ENCODE measurements around the gene PYGB.
A peak's percentile ranks its signal among the peaks of the same experiment; 100 is the strongest.

PYGB gene

DNA sequence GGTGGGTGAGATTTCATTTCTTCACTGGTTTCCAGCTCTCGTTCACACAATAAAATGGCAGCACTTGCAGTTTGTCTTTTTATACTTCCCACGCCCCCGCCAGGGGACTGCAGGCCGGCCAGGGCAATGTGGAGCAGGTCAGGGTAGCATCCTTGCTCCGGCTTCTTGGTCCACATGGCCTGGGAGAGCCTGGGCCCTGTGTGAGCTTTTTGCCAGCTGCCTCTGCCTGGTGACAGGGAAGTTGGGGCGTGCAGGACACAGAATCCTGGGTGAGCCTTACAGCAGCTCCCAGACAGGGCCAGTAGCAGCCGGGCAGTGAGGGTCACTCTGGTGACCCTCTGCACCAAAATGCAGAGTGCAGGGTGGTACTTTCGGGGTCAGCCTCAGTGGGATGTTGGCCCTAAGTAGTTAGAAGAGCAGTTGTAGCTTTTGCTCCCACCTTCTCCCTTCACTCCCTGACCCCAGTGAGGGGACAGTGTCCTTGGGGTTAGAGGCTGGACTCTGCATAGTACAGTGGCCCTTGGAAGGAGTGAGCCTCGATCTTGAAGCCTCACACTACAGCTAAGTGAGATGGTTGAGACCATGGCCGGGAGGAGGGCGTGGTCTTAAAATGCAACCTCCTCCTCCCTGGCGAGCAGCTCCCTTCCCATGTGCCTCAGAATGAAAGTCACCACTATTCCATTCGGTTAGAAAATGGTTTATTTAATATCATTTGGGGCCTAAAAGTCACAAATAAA is 23.8 kb downstream of the PYGB start:
- DNase-seq = no peak

DNA sequence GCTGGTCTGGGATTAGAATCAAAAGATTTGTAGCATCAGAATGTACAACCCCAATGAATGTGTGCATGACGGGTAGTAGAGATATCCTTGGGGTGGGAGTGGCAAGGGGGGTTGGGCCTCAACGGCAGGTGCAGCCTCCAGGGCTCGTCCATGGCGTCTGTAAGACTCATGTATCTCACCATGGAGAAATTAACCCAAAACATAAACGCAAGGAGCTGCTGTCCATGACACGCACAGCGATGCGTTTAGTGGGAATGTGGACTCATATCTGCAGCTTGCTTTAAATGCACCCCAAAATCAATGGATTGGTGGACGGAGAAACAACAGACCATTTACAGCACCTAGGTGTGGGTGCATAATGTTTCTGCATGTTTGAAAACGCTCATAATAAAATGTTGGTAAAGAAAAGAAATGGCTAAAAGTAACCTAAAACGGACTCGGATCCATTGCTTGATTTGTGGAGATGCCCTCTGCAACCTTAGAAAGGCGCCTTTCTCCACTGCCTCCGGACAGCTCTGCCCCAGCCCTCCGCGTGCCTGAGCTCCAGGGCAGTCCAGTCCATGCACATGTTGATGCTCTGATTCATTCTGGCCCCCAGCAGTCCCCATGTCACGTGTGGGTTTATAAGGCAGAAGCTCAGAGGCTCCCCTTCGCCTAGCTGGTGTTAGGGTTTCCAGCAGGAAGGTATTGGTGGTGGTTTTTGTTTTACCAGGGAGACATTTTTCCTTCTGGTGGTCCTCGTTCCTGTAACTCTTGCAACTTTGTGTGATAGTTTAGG is 24.5 kb downstream of the PYGB start:
- DNase-seq = no peak

DNA sequence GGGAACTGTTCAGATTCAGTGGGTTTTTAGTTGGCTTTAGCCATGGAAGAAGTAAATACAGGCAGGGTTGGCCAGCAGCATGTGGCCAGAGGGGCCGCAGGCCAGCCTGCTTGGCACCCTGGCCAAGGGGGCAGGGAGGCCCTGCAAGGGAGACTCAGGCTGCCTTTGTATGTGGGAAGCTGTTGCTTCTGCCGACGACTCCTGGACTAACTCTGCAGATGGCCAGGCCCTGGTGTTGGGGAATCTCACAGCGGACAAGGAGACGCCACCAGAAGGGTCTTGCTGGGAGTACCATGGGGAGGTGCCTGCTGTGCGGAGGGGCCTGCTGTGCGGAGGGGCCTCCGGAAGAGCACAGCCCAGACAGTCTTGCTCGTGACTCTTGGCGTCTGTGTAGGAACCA is 25.2 kb downstream of the PYGB start:
- DNase-seq = no peak

DNA sequence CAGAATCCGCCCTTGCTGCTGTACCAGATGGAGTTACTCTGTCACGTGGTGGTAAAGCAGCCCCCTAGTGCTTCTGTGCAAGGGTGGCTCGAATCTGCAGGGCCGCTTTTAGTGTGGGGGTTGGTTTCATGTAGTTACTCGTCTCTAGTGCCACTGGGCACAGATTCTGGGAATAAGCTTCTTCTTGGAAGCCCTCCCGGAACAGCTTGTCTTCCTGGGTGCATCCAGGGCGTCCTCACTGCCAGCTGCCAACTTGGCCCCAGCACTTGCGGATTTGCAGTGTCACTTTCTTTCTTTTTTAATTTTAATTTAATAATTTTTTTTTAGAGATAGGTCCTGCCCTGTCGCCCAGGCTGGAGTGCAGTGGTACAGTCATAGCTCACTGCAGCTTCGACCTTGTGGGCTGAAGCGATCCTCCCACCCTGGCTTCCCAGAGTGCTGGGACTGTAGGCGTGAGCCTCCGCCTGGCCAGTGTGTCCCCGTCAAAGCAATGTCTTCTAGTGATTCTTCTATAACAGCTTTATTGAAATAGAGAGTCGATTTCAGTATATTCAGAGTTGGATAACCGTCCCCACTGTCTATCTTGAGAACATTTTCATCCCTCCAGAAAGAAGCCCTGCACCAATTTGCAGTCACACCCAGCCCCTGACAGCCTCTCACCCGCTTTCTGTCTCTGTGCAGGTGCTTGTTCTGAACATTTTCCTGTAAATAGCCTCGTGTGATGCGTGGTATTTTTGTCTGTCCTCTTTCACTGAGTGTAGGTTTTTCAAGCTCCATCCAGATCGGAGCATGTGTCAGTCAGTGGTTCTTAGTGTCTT is 25.9 kb downstream of the PYGB start:
- no peak for DNase-seq

DNA sequence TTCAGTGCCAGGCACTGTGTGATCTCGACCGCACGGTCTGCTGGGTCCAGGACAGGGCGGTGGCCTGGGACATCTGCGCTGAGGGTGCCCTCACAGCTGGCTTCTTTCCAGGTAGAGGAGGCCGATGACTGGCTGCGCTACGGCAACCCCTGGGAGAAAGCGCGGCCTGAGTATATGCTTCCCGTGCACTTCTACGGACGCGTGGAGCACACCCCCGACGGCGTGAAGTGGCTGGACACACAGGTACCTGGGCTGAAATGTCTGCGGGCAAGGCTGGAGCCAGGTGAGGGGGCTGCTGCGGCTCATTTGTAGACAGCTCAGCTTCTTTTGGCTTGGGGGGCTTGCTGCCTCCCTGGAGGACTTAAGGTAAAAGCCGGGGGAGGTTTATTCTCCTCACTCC is 26.6 kb downstream of the PYGB start:
- no peak for DNase-seq

DNA sequence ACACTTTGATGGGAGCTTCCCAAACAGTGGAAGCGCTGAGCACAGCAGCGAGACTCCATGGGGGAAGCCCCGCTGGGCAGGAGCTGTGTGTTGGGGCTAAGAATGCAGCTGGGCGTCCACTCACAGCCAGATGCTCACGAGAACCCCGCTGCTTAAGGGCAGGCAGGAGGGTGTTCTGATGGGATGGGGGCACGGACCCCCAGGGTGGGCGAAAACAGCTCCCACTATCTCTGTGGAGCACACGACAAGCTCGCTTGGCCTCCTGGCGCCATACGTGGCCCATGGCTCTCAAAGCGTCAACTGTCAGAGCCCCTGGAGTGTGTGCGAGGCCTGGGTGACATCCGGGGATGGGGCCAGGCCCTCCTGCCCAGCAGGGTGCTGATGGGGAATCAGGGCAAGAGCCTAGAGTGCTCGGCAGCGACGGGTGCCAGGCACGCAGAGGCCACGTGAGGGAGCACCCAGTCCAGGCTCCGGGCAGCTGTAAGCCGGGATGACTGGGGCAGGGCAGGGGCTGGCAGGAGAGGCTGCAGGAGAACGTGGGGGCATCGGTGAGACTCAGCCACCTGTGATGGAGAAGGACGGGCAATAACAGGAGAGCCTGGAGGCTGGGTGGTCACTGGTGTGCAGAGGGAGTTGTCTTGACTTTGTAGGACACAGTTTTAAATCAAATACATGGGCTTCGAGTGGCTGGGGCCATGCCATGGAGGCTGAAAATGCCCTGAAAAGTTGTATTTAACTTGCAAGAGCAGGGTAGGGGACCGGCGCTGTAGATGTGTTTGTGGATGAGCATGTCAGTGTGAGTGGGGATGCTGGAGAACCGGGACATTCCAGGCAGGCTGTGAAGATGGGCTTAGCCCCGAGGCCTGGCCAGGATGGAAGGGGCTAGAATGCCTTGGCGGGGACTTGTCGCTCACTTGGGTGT is 27.3 kb downstream of the PYGB start:
- no peak for DNase-seq

DNA sequence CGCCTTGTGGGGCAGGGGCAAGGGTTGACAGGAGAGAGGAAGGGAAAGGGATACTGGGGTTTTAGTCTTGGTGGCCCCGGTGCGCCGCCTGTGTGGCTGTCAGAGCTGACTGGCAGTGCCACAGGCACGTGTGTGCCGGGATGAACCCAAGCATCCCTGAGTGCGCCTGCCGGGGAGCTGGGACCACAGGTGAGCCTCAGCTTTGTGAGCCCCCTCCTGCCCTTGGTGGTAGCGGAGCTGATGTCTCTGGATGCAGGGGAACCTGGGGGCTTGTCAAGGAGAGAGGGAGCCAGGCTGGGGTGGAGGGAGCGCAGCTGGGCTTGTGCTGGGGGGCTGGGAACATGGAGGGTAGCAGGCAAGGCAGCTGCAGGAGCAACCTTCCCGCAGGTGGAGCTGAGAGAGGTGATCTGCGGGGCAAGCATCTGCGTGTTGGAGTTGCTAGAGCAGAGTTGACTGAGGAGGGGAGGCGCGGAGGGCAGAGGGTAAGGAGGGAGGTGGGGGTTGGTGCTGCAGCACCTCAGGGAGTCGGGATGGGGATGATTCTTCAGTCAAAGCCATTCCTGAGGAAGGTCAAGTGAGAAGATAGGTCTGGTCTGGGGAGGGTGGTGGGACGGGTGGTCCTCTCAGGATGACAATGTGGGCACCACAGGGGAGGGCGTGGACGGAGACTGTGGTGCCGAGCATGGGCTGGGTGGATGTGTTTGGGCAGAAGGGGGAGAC is 28.1 kb downstream of the PYGB start:
- no peak for DNase-seq

DNA sequence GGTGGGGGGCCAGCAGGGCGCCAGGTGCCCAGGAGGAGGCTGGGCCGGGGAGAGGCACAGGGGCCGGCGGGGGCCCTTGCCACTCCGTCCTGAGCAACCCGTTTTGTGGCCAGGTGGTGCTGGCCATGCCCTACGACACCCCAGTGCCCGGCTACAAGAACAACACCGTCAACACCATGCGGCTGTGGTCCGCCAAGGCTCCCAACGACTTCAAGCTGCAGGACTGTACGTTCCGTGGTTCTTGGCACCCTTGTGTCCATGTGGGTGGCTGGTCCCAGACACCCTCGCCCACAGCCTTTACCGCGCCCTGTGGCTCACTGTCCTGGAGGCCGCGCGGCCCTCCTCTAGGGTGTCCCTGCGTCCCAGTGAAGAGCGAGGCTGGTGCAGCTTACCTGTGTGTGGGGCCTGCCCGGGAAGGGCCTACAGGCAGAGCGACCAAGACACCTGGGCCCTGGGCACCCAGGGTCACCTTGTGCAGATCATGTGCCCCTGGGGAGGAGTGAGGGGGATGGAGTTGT is 28.7 kb downstream of the PYGB start:
- no peak for DNase-seq

DNA sequence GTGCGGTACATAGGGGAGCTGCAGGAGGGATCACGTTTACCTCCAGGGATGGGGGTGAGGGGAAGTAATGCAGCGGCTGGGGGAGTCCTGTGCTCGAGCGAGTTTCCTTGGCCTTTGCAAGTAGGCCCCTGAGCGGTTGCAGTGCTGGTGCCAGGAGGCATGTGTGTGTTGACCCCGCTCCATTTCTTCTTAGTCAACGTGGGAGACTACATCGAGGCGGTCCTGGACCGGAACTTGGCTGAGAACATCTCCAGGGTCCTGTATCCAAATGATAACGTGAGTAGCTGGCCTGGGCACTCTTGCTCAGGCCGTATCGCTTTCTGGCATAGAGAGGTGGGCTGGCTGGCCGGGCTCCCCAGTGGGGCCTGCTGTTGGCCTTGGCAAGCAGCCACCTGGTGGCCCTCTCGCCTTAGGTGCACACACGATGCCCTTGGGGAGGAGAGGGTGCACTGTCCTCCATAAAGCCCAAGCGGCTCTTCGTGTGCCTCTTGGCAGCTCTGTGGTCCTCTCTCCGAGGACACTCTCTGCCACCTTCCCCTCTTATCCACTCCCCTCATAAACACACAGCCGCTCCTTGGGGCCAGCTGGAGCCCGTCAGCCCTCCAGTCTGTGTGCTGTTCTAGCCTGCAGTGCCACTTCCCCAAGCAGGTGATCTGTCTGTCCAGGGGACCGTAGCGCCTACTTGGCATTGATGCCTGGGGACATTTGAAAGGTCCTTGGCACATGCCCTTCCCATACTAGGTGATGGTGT is 29.3 kb downstream of the PYGB start:
- DNase-seq = peak; percentile 17

DNA sequence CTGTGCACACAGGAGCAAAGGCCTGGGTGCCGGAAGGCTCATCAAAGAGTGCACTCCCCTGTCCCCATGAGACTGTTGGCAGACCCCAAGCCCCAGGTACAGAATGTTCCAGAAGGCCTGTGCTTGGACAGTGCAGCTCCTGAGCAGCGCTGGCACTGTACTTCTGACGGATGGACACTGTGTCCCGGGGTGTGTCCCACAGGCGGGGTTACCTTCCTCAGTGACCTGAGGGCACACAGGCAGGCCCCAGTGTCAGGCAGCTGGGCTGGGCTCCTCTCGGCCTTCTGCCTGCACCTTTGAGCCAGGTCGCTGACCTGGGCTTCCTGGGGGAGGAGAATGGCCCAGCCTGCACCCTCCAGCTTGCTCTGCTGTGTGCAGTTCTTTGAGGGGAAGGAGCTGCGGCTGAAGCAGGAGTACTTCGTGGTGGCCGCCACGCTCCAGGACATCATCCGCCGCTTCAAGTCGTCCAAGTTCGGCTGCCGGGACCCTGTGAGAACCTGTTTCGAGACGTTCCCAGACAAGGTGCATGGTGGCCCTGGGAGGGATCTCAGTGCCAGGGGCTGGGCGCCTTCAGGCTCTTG is 30.1 kb downstream of the PYGB start:
- DNase-seq = no peak

DNA sequence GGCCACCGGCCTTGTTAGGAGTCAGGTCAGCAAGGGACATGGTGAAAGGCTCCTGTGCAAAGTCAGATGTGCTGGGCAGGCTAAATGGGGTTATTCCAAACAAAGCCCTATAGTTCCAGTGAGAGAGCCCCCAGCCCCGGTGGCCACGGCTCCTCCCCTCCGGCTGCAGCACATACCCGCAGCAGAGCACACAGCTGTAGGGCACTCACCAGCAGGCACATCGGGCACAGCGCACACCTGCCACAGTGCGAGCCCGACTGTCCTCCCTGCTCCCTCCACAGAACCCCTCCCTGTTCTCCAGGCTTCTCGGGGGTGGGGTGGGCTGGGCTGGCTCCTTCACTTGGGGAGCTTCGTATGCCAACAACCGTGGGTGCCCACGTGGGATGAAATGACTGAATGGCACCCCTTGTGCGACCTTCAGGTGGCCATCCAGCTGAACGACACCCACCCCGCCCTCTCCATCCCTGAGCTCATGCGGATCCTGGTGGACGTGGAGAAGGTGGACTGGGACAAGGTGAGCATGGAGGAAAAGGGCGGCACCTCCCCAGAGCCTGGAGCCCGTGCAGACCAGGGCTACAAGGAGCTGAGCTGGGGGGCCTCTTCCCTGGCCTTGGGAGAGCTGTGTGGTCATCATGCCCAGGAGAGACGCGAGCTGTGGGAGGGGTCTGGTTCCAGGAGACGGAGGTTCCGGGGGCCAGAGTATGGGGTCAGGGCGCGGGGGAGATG is 30.9 kb downstream of the PYGB start:
- DNase-seq = peak; percentile 27

DNA sequence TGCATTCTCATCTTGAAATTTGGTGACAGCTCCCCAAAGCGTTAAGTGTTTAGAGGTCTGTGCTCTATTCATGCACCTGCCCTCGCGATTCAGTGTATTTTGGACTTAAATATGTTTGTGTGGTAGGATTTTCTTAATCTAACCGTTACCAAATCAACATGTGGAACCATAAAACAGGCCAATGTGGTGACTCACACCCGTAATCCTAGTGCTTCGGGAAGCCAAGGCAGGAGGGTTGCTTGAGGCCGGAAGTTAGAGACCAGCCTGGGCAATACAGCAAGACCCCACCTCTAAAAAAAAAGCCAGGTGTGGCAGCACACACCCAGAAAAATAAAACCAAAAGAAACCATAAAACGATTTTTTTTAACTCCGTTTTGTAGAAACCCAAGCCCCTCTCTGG is 31.5 kb downstream of the PYGB start:
- no peak for DNase-seq

DNA sequence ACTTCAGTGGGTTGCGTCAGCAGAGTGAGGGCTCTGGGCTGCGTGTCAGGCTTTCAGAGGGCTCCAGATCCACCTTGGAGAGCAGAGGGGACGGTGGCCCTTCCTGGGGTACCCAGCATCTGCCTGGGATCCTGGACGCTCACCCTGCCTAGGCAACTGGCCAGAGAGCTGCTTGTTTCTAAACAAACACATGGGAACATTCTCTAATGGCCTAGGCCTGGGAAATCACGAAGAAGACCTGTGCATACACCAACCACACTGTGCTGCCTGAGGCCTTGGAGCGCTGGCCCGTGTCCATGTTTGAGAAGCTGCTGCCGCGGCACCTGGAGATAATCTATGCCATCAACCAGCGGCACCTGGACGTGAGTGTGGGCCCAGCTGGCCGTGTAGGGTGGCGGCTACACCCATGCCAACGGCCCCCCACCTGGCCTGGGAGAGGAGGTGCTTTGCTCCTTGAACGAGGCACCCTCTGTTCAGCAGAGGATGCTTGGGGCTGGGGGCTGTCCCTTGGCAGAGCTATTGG is 32.2 kb downstream of the PYGB start:
- DNase-seq = no peak

DNA sequence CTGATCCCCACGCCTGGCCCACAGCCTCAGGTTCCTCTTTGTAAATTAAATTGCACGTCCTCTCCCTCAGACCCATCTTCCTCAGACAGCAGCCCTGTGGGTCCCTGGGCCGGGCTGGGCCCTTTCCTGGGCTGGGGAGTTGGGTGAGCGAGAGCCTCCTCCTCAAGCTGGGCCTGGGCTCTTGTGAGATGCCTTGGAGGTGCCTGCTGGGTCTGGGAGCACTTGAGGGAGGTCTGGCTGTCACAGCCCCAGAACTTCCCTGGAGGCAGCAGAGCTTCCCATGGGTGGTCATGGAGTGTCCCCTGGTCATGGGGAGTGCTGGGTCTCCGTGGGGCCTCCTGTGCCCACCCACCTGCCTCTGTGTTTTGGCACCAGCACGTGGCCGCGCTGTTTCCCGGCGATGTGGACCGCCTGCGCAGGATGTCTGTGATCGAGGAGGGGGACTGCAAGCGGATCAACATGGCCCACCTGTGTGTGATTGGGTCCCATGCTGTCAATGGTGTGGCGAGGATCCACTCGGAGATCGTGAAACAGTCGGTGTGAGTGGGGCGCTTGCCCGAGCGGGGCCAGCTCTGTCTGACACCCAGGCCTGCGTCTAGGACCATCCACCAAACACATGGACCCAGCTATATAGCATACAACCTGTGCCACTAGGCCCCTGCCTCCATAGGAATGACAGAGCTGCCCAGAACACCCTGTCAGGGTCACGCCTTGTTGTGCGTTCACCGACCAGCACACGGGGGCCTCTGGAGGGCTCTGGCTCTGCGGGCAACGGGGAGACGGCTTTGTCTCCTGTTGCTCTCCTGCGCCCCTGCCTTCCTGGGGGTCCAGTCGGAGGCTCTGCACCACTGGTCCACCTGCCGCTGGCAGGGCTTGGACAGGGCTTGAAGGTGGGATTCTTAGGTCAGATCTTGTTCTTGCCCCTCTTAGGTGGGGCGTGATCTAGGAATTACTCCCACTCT is 33.0 kb downstream of the PYGB start:
- DNase-seq = peak; percentile 23

DNA sequence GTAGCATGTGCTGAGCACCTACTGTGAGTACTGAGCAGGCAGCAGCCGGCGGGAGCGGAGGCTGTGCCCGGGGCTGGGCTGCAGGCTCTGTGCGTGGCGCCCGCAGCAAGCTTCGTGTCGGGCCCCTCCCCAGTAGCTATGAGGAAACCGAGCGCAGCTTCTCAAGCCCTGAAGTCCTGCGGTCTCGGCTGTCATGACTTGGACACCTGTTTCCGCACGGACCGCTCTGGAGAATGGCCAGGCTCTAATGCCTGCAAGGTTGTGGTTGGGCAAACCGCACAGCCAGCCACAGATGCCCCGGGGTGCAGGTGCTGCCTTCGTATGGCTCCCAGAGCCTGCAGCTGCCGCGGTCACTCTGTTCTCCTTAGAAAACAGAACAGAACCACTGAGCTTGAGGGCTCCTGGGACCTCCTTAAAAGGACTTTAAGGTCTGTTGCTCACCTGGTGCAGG is 33.7 kb downstream of the PYGB start:
- DNase-seq = peak; percentile 37

DNA sequence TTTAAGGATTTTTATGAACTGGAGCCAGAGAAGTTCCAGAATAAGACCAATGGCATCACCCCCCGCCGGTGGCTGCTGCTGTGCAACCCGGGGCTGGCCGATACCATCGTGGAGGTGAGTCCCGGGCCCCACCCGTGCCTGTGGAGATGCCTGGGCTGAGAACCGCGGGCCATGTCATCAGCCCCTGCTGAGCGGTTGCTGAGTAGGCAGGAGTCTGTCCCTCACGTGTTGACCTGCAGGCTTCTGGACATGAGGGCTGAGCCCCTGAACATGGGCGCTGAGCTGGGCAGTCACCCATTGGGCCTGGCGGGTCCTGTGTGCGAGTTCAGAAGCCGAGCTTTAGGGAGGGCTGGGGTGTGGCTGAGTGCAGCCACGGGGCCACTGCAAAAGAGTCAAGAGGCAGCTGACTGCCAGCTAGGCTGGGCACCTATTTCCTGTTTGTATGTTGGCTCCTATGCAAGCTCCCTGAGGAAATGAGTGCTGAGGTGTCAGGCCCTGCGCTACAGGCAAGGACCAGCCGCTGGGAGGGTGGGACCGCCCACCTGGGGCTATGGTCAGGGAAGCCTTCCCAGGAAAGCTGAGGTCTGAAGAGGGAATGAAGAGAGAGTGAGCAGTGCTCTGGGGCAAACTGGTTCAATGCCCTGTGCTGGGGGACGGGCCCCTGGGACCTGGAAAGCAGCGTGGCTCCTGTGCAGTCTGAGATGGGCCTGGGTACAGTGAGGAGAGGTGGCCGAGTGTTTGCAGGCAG is 34.3 kb downstream of the PYGB start:
- peak; percentile 15 for DNase-seq

DNA sequence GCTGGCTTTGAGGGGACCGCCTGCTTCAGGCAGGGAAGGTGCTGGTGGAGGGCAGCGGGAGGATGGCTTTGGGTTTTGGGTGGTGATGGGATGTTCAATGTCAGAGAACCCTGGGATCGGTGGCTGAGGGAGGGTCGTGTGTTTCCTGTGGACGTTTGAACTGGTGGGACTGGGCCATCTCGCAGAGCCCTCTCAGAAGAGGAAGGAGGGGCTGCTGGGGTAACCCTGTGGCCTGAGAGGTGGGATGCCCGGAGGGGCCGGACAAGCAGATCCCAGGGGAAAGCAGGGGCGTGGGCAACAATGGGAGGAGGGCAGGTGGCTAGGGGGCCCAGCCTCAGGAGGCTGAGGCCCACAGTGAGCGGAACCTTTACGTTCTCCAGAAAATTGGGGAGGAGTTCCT is 34.9 kb downstream of the PYGB start:
- DNase-seq = peak; percentile 19

Measured in left hindlimb (tissue), 1 donor.